ENCODE measurements around the gene HCK. TPM values are rescaled to one million over a fixed set of nuclear protein-coding genes. Genes with fewer than 3 reads are reported as not detected.

The HCK gene
- total and polyA plus RNA-seq, 8 donors = 0.42 to 12.9 (median 2.2) TPM

DNA sequence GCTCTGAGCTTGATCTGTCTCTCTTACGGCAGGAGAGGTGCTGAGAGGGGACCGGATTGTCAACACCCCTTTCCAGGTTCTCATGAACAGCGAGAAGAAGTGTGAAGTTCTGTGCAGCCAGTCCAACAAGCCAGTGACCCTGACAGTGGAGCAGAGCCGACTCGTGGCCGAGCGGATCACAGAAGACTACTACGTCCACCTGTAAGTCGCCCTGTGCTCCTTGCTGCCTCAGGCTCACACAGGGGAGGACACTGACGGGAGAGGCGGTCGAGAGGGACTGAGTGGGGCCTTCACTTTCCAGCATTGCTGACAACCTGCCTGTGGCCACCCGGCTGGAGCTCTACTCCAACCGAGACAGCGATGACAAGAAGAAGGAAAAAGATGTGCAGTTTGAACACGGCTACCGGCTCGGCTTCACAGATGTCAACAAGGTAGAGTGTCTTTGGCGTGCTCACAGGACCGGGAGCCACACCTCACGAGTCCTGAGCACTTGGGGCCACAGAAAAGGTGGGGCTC lies 89.5 kb downstream of the HCK start:
- WGBS, 2 donors = 95% methylated on average over 21 of the region's 21 CpGs
- Histone ChIP-seq H3K4me3 (no peak overlapping the region), H3K27ac (no peak overlapping the region), H3K9me3 (no peaks in the 10 kb centered on the region), H3K4me1 (no peaks in the 10 kb centered on the region), H3K27me3 (no peaks in the 10 kb centered on the region), H3K36me3 (peaks cover 12 to 55% (median 31%) of the 10 kb centered on the region in 3 donors)
- intact Hi-C loops (cut with DNase I) = no loop called here
- DNase-seq (no peak), ATAC-seq (no peak), FAIRE-seq (no peak)
- TF ChIP-seq, protein P1, sequence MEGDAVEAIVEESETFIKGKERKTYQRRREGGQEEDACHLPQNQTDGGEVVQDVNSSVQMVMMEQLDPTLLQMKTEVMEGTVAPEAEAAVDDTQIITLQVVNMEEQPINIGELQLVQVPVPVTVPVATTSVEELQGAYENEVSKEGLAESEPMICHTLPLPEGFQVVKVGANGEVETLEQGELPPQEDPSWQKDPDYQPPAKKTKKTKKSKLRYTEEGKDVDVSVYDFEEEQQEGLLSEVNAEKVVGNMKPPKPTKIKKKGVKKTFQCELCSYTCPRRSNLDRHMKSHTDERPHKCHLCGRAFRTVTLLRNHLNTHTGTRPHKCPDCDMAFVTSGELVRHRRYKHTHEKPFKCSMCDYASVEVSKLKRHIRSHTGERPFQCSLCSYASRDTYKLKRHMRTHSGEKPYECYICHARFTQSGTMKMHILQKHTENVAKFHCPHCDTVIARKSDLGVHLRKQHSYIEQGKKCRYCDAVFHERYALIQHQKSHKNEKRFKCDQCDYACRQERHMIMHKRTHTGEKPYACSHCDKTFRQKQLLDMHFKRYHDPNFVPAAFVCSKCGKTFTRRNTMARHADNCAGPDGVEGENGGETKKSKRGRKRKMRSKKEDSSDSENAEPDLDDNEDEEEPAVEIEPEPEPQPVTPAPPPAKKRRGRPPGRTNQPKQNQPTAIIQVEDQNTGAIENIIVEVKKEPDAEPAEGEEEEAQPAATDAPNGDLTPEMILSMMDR (IDR thresholded peaks at IDR 0.05) = no peak

DNA sequence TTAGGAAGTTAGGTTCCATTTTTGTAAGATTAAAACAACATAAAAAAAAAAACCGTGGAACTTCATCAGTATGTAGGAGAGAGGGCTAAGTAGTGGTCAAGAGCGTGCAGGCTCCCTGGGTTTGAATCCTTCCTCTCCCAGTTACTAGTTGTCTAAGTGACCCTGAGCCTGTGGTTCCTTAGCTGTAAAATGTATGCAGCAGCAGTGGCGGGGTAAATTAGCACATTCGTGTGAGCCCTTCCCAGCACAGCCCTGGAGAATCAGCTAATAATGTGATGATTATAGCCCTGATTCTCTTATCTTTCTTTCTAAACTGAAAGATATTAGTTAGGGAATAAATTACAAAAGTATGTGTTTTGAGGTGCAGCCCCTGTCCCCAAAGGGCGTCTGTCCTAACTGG lies 90.0 kb downstream of the HCK start:
- FAIRE-seq = no peak
- Histone ChIP-seq H3K27me3 (no peaks in the 10 kb centered on the region), H3K4me1 (no peaks in the 10 kb centered on the region), H3K9me3 (no peaks in the 10 kb centered on the region), H3K27ac (no peak overlapping the region), H3K36me3 (peaks cover 12 to 55% (median 31%) of the 10 kb centered on the region in 3 donors), H3K4me3 (no peak overlapping the region)
- no peak for ATAC-seq
- WGBS, 2 donors = 89 to 91% methylated on average over 5 of the region's 5 CpGs
- DNase-seq = no peak
- TF ChIP-seq, protein P1 (IDR thresholded peaks at IDR 0.05) = no peak
- intact Hi-C loops (cut with DNase I) = no loop called here

DNA sequence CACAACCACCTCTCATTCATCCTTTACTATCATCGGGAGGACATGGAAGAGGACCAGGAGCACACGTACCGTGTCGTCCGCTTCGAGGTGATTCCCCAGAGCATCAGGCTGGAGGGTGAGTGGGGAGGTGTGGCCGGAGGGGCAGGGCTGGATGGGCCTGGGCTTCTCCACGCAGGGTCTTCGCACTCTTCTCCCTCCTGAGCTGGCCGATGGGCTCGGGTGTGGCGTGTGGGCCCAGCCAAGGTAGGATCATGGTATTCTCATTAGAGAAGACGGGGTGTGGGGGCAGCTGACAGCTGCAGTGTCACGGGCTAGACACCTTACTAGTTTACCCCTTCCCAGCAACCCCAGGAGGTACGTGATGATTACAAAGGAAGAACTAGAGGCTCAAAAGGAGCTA lies 90.9 kb downstream of the HCK start:
- Histone ChIP-seq H3K27me3 (no peaks in the 10 kb centered on the region), H3K4me1 (no peaks in the 10 kb centered on the region), H3K36me3 (peaks cover 12 to 55% (median 31%) of the 10 kb centered on the region in 3 donors), H3K27ac (no peak overlapping the region), H3K9me3 (no peaks in the 10 kb centered on the region), H3K4me3 (no peak overlapping the region)
- FAIRE-seq (no peak), DNase-seq (no peak), ATAC-seq (no peak)
- 95 to 96% methylated on average over 15 of the region's 15 CpGs for WGBS, 2 donors
- intact Hi-C loops (cut with DNase I) = no loop called here
- TF ChIP-seq, protein P1 (IDR thresholded peaks at IDR 0.05) = no peak

DNA sequence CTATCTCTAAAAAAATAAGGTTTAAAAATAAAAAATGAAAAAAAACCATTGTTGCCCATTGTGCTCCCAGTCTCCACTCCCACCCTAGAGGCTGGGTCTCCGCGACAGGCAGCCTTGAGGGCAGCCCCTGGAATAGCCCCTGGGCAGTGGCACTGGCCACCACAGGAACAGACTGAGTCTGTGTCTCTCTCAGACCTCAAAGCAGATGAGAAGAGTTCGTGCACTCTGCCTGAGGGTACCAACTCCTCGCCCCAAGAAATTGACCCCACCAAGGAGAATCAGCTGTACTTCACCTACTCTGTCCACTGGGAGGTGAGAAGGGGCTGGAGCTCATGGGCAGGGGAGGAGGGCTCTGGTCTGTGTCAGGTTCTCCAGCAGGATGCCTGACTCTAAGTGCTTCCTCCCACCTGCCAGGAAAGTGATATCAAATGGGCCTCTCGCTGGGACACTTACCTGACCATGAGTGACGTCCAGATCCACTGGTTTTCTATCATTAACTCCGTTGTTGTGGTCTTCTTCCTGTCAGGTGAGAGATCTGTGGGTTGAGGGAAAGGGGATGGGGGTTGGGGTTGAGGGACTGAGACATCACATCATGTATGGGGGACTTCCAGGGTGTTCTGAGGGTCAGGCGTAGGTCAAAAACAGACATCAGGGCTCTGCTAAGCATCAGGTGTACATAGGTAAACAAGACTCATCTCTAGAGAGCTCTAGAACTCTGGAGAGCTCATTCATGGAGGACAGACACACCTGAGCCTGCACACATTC lies 93.0 kb downstream of the HCK start:
- FAIRE-seq (no peak), ATAC-seq (no peak), DNase-seq (no peak)
- Histone ChIP-seq H3K4me1 (no peaks in the 10 kb centered on the region), H3K9me3 (no peaks in the 10 kb centered on the region), H3K27me3 (no peaks in the 10 kb centered on the region), H3K27ac (no peak overlapping the region), H3K36me3 (peaks cover 12 to 53% (median 35%) of the 10 kb centered on the region in 3 donors), H3K4me3 (no peak overlapping the region)
- WGBS, 2 donors = 91 to 95% methylated on average over 8 of the region's 8 CpGs
- TF ChIP-seq, protein P1 (IDR thresholded peaks at IDR 0.05) = no peak
- intact Hi-C loops (cut with DNase I) = no loop called here

Data from pancreas (tissue), 10 donors.